Putamen (tissue), 1 donor: ENCODE results near the gene ARTN.

ENCODE experiments used
- DNase-seq: peaks from one replicate; pipeline ENCODE4 v3.0.0-alpha.2; 2016; ENCODE audit warnings: low spot score

ARTN gene

DNA sequence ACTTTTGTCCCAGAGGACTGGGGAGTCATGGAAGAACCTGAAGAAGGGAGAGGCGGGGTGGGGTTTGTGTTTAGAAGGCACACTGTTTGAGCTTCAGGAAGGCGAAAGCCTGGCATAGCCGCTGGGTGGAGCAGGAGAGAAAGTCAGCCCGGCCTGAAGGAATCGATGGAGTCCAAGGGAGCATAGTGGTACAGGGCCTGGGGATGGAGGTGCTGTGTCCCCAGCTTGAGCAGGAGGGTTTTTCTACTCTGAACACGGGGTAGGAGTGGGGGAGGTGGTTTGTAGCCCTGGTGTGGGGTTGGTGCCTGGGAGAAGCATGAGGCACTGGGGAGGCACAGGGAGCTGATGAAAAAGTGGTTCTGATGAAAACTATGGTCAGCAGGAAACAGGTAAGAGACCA, 53.1 kb downstream of the ARTN start:
- no peak for DNase-seq
